DLD1 (cell line): ENCODE results near the gene NELFA.
"Not testable (repeated sequence)": the region's sequence is repeated elsewhere in the genome, so short reads cannot be mapped to it uniquely, and the experiment has no call there.

Experiments used
- in situ Hi-C: cut with HindIII; loops from 2 replicates; pipeline ENCODE4 v1.10.0; 2017; ENCODE audit warnings: low sequenced_read_pairs

Gene NELFA

GRCh38 chr4:2040391-2041238, 31.8 kb upstream of the NELFA start:
- in situ Hi-C loops: no loop called here

GRCh38 chr4:2036866-2037265, 28.1 kb upstream of the NELFA start:
- in situ Hi-C loops: no loop called here

- in situ Hi-C loops: no loop called here
Measured at GRCh38 chr4:2036327-2036726, 27.6 kb upstream of the NELFA start.

- in situ Hi-C loops: not testable (repeated sequence)
Measured at GRCh38 chr4:2031161-2031560, 22.4 kb upstream of the NELFA start.

DNA sequence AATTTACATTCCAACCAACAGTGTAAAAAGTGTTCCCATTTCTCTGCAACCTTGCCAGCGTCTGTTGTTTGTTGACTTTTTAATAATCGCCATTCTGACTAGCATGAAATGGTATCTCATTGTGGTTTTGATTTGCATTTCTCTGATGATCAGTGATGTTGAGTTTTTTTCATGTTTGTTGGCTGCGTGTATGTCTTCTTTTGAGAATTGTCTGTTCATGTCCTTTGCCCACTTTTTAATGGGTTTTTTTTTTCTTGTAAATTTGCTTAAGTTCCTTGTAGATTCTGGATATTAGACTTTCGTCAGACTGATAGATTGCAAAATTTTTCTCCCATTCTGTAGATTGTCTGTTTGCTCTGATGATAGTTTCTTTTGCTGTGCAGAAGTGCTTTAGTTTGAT, 18.3 kb upstream of the NELFA start:
- in situ Hi-C loops: loop anchor here (10.0 kb wide), 1 partner anchor 72 kb away; no protein-coding TSS in a partner anchor

DNA sequence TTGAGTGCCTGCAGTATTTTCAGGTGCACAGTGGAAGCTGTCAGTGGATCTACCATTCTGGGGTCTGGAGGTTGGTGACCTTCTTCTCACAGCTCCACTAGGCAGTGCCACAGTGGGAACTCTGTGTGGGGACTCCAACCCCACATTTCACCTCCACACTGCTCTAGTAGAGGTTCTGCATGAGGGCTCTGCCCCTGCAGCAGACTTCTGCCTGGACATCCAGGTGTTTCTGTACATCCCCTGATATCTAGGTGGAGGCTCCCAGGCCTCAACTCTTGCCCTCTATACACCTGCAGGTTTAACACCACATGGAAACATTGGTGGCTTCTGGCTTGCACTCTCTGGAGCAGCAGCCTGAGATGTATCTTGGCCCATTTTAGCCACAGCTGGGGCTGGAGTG, 17.0 kb upstream of the NELFA start:
- in situ Hi-C loops: loop anchor here (10.0 kb wide), 1 partner anchor 71 kb away; no protein-coding TSS in a partner anchor

DNA sequence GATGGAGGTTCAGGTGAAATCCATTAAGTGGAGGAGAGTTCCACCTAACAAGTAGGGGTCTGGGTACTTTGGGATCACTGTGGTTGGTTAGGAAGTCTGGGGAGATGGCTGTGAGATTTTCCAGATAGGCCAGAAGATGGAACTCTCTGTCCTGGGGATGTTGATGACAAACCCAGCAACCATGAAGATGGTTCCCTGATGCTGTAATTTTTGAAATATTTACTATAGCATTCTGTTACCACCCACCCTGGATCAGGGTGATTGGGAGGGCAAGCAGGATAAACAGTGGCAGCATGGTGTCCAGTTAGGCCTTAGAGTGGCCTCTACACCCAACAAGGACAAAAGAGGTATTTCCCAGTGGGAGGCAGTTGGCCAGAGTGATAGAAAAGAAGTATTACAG, 15.9 kb upstream of the NELFA start:
- in situ Hi-C loops: loop anchor here (10.0 kb wide), 1 partner anchor 70 kb away; no protein-coding TSS in a partner anchor

DNA sequence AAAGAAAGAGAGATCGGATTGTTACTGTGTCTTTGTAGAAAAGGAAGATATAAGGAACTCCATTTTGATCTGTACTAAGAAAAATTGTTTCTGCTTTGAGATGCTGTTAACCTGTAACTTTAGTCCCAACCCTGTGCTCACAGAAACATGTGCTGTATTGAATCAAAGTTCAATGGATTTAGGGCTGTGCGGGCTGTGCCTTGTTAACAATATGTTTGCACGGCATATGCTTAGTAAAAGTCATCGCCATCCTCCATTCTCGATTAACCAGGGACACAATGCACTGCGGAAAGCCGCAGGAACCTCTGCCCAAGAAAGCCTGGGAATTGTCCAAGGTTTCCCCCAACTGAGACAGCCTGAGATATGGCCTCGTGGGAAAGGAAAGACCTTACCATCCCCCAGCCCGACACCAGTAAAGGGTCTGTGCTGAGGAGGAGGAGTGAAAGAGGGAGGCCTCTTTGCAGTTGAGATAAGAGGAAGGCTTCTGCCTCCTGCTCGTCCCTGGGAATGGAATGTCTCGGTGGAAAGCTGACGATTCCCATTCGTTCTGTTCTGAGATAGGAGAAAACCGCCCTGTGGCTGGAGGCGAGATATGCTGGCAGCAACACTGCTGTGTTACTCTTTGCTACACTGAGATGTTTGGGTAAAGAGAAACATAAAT, 12.7 kb upstream of the NELFA start:
- in situ Hi-C loops: loop anchor here (10.0 kb wide), 1 partner anchor 67 kb away; no protein-coding TSS in a partner anchor

GRCh38 chr4:2015008-2015407, 6.2 kb upstream of the NELFA start:
- in situ Hi-C loops: no loop called here

DNA sequence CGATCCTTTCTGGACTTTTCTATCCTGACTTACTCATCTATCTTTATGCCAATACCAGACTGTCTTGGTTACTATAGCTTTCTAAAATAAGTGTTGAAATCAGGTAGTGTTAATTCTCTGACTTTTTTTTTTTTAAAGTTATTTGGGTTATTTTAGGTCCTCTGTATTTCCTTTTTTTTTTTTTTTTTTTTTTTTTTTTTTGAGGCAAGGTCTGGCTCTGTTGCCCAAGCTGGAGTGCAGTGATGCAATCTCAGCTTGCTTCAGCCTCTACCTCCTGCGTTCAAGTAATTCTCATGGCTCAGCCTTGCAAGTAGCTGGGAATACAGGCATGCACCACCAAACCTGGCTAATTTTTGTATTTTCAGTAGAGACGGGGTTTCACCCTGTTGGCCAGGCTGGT, 2.8 kb upstream of the NELFA start:
- in situ Hi-C loops: no loop called here

DNA sequence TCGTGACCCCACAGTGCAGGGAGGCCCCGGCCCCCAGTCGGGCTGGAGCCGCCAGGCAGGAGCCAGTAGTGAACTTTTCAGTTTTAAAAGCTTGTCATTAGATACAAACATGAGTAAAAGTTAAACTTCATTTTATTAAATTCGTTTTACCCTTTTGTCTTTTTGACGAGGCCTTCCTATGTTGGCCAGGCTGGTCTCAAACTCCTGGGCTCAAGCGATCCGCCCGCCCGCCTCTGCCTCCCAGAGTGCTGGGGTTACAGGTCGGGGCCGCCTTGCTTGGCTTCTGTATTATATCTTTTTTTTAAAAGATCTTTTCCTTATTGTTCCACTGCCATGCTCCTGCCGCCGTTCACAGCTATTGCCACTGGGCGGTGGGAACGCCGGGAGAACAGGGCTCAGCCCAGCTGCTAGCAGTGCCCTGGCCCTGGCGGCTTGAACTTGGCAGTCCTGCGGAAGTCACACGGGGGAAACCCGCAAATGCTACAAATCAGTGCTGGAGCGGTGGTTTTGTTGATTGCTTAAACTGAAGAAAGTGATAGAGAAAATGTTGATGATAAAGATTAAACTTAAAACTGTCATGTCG, 968 bp upstream of the NELFA start:
- in situ Hi-C loops: no loop called here

- in situ Hi-C loops: no loop called here
Measured at GRCh38 chr4:2008671-2008920, 178 bp downstream of the NELFA start.

DNA sequence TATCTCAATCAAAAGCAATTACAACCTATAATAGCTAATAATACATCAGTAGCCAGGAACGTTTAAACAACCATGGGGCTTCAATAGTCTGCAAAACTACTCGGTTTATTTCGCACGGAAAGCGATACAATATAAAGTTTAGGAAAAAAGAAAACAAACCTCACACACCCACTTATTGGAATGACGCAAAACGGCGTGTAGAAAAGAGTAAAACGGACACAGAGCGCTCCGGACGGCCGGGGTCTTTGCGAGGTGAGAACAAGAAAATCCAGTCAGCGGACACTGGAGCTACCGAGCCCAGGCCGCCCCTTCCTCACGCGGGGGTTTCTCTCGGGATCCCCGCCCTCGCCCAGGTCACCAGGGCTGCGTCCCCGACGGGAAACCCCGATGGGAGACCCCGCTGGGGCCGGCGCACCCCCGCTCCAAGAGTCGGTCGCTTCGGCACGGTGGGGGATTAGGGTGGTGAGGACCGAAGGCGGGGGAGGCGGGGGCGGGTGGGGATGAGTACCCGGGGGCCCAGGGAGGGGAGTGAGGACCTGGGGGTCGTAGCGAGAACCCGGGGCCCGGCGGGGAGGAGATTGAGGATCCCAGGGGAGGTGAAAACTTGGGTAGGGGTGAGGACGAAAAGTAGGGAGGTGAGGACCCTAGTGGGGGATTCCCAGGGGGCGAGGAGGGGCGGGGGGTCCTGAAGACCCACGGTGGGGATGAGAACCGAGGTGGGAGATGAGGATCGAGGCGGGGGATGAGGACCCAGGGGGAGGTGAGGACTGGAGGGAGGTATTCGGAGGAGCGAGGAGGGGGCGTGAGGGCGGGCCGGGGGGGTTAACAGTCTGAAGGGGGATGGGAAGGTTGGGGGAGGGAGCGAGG, 737 bp downstream of the NELFA start:
- in situ Hi-C loops: no loop called here

DNA sequence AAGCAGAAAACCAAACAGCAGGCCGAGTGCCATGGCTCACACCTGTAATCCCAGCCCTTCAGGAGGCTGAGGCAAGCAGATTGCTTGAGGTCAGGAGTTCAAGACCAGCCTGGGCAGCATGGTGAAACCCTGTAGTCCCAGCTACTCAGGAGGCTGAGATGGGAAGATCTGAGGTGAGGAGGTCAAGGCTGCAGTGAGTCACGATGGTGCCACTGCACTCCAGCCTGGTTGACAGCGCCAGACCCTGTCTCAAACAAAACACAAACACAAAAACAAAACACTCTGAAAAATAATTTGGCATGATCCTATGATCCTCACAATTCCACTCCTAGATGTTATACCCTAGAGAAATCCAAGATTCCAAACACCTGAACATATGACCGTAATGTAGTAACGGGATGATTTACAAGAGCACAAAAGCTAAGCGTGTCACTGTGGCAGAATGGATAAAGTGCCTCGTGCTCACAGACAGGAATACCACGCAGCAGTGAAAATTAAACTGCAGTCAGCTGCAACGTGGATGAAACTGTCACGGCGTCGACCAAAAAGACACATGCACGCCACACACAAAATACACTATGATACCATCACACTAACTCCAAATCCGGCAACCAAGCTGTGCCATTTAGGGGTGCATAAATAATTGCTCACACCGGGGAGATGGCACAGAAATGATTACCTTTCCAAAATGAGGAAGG, 1.7 kb downstream of the NELFA start:
- in situ Hi-C loops: no loop called here

DNA sequence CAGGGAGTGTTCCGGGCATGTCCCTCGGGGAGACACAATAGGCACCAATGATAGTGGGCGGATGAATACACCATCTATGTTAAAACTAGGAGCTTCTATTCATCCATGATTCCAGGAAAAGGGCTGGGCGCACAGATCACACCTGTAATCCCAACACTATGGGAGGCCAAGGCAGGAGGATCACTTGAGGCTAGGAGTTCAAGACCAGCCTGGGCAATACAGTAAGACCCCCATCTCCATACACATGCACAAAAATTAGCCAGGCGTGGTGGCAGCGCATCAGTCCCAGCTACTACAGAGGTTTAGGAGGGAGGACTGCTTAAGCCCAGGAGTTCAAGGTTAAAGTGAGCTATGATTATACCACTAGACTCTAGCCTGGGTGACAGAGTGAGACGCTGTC, 2.4 kb downstream of the NELFA start:
- in situ Hi-C loops: no loop called here

GRCh38 chr4:2003361-2003760, 5.4 kb downstream of the NELFA start:
- in situ Hi-C loops: not testable (repeated sequence)

DNA sequence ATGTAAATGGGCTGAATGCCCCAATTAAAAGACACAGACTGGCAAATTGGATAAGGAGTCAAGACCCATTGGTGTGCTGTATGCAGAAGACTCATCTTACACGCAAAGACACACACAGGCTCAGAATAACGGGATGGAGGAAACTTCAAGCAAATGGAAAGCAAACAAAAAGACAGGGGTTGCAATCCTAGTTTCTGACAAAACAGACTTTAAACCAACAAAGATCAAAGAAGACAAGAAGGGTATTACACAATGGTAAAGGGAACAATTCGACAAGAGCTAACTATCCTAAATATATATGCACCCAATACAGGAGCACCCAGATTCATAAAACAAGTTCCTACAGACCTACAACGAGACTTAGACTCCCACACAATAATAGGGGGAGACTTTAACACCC, 9.5 kb downstream of the NELFA start:
- in situ Hi-C loops: not testable (repeated sequence)

DNA sequence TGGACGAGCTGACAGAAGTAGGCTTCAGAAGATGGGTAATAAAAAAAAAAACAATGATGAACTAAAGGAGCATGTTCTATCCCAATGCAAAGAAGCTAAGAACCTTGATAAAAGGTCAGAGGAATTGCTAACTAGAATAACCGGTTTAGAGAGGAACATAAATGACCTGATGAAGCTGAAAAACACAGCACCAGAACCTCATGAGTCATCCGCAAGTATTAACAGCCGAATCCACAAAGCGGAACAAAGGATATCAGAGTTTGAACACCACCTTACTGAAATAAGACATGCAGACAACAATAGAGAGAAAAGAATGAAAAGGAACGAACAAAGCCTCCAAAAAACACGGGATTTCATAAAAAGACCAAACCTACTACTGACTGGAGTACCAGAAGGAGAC, 10.5 kb downstream of the NELFA start:
- in situ Hi-C loops: no loop called here

- in situ Hi-C loops: no loop called here
Measured at GRCh38 chr4:1997712-1998111, 11.1 kb downstream of the NELFA start.

DNA sequence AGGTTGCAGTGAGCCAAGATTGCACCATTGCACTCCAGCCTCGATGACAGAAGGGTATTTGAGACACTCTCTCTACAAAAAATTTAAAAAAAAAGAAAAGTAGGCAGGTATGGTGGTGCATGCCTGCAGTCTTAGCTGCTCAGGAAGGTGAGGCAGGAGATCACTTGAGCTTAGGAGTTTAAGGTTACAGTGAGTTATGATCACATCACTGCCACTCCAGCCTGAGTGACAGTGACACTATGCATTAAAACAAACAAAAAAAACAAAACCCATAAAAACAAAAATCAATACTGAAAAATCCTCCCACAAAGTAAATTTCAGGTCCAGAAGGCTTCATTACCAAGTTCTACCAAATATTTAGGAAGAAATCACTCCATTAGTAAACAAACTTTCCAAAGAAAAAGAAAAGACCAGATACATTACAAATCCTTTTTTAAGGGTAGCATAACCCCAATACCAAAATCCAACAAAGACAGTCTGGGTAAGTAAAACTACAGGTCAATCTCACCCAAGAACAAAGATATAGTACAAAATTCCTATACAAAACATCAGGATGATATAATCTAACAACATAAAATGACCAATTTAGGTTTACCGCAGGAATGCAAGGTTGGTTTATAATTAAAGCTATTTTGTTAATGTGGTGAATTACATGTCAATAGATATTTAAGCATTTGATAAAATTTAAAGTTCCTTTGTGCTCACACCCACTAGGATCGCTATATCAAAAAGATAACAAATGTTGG, 11.7 kb downstream of the NELFA start:
- in situ Hi-C loops: no loop called here
